HCT116 (cell line): Measurements from ENCODE around the gene ERVH48-1. TPM values are rescaled to one million over a fixed set of nuclear protein-coding genes. Genes with fewer than 3 reads are reported as not detected.

Experiments
- ATAC-seq: fragments of 200-7000 bp; cut with Tn5 transposase; 2 replicates; pipeline ENCODE4 v1.9.1; 2020; ENCODE audit warnings: mild to moderate bottlenecking, moderate library complexity
- BruUV-seq: library from RNA; stranded (reverse); fragments of 400-500 nt; replicated peaks from 2 replicates; lab custom pipeline; 2021; lab: Mats Ljungman, UMichigan
- CTCF ChIA-PET: fragments of 300-600 bp; sonication (Branson Sonifier 250); formaldehyde crosslinking; loops from one replicate; lab custom pipeline; 2021; ENCODE audit warnings: antibody characterized with exemption; lab: Charles Lee
- POLR2A ChIA-PET: fragments of 300-600, 350-600 bp; sonication (Branson Sonifier 250); formaldehyde crosslinking; loops from one replicate; lab custom pipeline; 2021; ENCODE audit warnings: antibody characterized with exemption; lab: Charles Lee
- RAD21 ChIA-PET, 2 experiments: fragments of 300-600 bp; sonication (Branson Sonifier 250); formaldehyde crosslinking; loops; one replicate each; lab custom pipeline; 2023; ENCODE audit warnings: low total read pairs in 2 of 2; ENCODE audit not compliant: uncharacterized antibody in 2 of 2, unreplicated experiment in 2 of 2, low non-redundant PET in 1 of 2; lab: Charles Lee
- DNase-seq: peaks from one replicate; pipeline ENCODE4 v3.0.0-alpha.2; 2010; ENCODE audit warnings: low read depth, low spot score
- H2AFZ ChIP-seq: fragments of 200-600 bp; shearing (Covaris generic), sonication (generic); 2 replicates; pipeline ENCODE4 v1.6.1; 2017; ENCODE audit warnings: low read depth, mixed run types, mixed read lengths, antibody characterized with exemption, low read length; ENCODE audit not compliant: poor library complexity, severe bottlenecking
- H3K27ac ChIP-seq: 2 replicates; pipeline ENCODE4 v1.5.1; 2012; ENCODE audit warnings: low read depth, low read length
- H3K27me3 ChIP-seq: fragments of 200-600 bp; sonication (generic); 2 replicates; pipeline ENCODE4 v1.6.1; 2016; ENCODE audit warnings: mixed run types, low read length, mixed read lengths; ENCODE audit not compliant: insufficient read depth
- H3K36me3 ChIP-seq, 2 experiments: fragments of 200-500 bp in 1 of 2; fragments of 200-600 bp in 1 of 2; sonication (Bioruptor generic) in 1 of 2; sonication (generic) in 1 of 2; 2 replicates each; pipeline versions ENCODE4 v1.5.1 to v1.6.1; 2014 to 2016; ENCODE audit warnings: low read length in 2 of 2, inconsistent platforms in 1 of 2, mixed read lengths in 1 of 2, mixed run types in 1 of 2; ENCODE audit not compliant: insufficient read depth in 2 of 2, control insufficient read depth in 1 of 2
- H3K4me1 ChIP-seq, 2 experiments: fragments of 200-600 bp in 1 of 2; sonication (generic) in 1 of 2; 2 replicates each; pipeline versions ENCODE4 v1.5.1 to v1.6.1; 2012 to 2017; ENCODE audit warnings: low read length in 2 of 2, inconsistent platforms in 1 of 2, mild to moderate bottlenecking in 1 of 2, mixed read lengths in 1 of 2, mixed run types in 1 of 2, moderate library complexity in 1 of 2; ENCODE audit not compliant: insufficient read depth in 2 of 2, control insufficient read depth in 1 of 2
- H3K4me2 ChIP-seq: fragments of 200-600 bp; sonication (generic); 2 replicates; pipeline ENCODE4 v1.6.1; 2017; ENCODE audit warnings: mixed run types, low read length, mixed read lengths
- H3K4me3 ChIP-seq, 2 experiments: fragments of 200-600 bp in 1 of 2; sonication (generic) in 1 of 2; replicated peaks in 1 of 2; 2 replicates each; pipeline ENCODE4 v1.5.1; 2011 to 2016; ENCODE audit warnings: low read length in 2 of 2, control low read depth in 1 of 2, low read depth in 1 of 2, mild to moderate bottlenecking in 1 of 2, mixed read lengths in 1 of 2, mixed run types in 1 of 2
- H3K79me2 ChIP-seq: fragments of 200-600 bp; sonication (generic); 2 replicates; pipeline ENCODE4 v1.6.1; 2017; ENCODE audit warnings: mild to moderate bottlenecking, mixed run types, low read length, moderate library complexity, mixed read lengths; ENCODE audit not compliant: insufficient read depth
- H3K9ac ChIP-seq: fragments of 200-600 bp; sonication (generic); 2 replicates; pipeline ENCODE4 v1.6.1; 2016; ENCODE audit warnings: low read length, mixed read lengths
- H3K9me2 ChIP-seq: fragments of 200-600 bp; sonication (generic), shearing (Covaris generic); 2 replicates; pipeline ENCODE4 v1.6.1; 2017; ENCODE audit warnings: mixed run types, mild to moderate bottlenecking, moderate library complexity; ENCODE audit not compliant: insufficient read depth
- H3K9me3 ChIP-seq, 2 experiments: fragments of 200-500 bp in 1 of 2; fragments of 200-600 bp in 1 of 2; sonication (Bioruptor generic) in 1 of 2; sonication (generic) in 1 of 2; 2 replicates each; pipeline ENCODE4 v1.6.1; 2014 to 2017; ENCODE audit warnings: low read length in 2 of 2, mixed read lengths in 2 of 2, inconsistent platforms in 1 of 2, low read depth in 1 of 2, mild to moderate bottlenecking in 1 of 2, mixed run types in 1 of 2, moderate library complexity in 1 of 2; ENCODE audit not compliant: control insufficient read depth in 1 of 2, insufficient read depth in 1 of 2
- H4K20me1 ChIP-seq: fragments of 200-600 bp; sonication (generic), shearing (Covaris generic); 2 replicates; pipeline ENCODE4 v1.6.1; 2017; ENCODE audit warnings: mixed run types, mild to moderate bottlenecking, moderate library complexity; ENCODE audit not compliant: insufficient read depth
- CBX3 ChIP-seq: IDR thresholded peaks from 2 replicates; pipeline ENCODE4 v1.6.1; 2012; ENCODE audit warnings: low read depth
- CEBPB ChIP-seq: IDR thresholded peaks from 2 replicates; pipeline ENCODE4 v1.6.1; 2012; ENCODE audit warnings: low read depth
- ELF1 ChIP-seq: IDR thresholded peaks from 2 replicates; pipeline ENCODE4 v1.6.1; 2012; ENCODE audit warnings: low read depth, borderline replicate concordance
- EZH2phosphoT487 ChIP-seq: fragments of 200-600 bp; IDR thresholded peaks from 2 replicates; pipeline ENCODE4 v1.6.1; 2018; ENCODE audit warnings: antibody characterized with exemption, borderline replicate concordance
- JUND ChIP-seq: IDR thresholded peaks from 2 replicates; pipeline ENCODE4 v1.6.1; 2012
- POLR2A ChIP-seq: IDR thresholded peaks from 2 replicates; pipeline ENCODE4 v1.7.0; 2011; ENCODE audit warnings: borderline replicate concordance; ENCODE audit not compliant: insufficient read depth, insufficient read length; ENCODE audit errors: extremely low read depth
- POLR2AphosphoS5 ChIP-seq: IDR thresholded peaks from 2 replicates; pipeline ENCODE4 v1.6.1; 2011; ENCODE audit warnings: mild to moderate bottlenecking, low read depth, low read length, moderate library complexity
- RAD21 ChIP-seq: IDR thresholded peaks from 2 replicates; pipeline ENCODE4 v1.6.1; 2012; ENCODE audit warnings: low read depth, mild to moderate bottlenecking
- SIN3A ChIP-seq: IDR thresholded peaks from 2 replicates; pipeline ENCODE4 v1.6.1; 2012; ENCODE audit warnings: low read depth
- SP1 ChIP-seq: IDR thresholded peaks from 2 replicates; pipeline ENCODE4 v1.6.1; 2012; ENCODE audit warnings: low read depth
- SRF ChIP-seq: IDR thresholded peaks from 2 replicates; pipeline ENCODE4 v1.6.1; 2012; ENCODE audit warnings: low read depth
- YY1 ChIP-seq: IDR thresholded peaks from 2 replicates; pipeline ENCODE4 v1.6.1; 2011; ENCODE audit warnings: low read length, low read depth, moderate library complexity, mild to moderate bottlenecking; ENCODE audit not compliant: insufficient replicate concordance; ENCODE audit errors: extremely low read depth
- intact Hi-C: fragments of 100-400 bp; cut with micrococcal nuclease; formaldehyde crosslinking; loops from 2 replicates; pipeline ENCODE4 v1.10.0; 2022
- total RNA-seq: library from RNA; stranded (reverse); gene quantifications from one replicate; pipeline ENCODE4 v1.2.1, GENCODE V29; 2021; ENCODE audit not compliant: unreplicated experiment
- TF ChIP-seq, protein P1 (sequence below): IDR thresholded peaks from 2 replicates; pipeline ENCODE4 v1.6.1; 2012; ENCODE audit warnings: low read depth
- TF ChIP-seq, protein P2 (sequence below): IDR thresholded peaks from 2 replicates; pipeline ENCODE4 v1.6.1; 2012
- TF ChIP-seq, protein P3 (sequence below): IDR thresholded peaks from 2 replicates; pipeline ENCODE4 v1.6.1; 2011; ENCODE audit warnings: mild to moderate bottlenecking, low read length, moderate library complexity; ENCODE audit not compliant: insufficient replicate concordance; ENCODE audit errors: extremely low read depth
- TF ChIP-seq, protein P4 (sequence below): IDR thresholded peaks from 2 replicates; pipeline ENCODE4 v1.6.1; 2012

ERVH48-1 gene
- total RNA-seq, 1 experiment from 2014 or later, result not detected

DNA sequence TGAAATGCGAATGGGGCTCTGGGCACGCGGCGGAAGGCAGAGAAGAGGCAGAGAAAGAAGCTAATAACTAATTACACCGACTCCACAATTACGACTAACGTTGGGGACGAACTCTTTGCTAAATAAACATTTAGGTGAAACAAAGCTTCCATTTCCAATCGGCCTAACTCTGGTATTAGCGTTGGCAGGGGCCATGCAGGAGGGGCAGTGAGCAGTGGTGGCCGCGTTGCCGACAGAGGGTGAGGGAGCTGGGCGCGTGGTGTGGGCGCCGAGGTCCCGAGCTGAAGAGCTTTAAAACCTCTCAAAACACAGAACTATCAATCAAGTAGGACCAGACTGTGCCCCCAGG is 32.9 kb downstream of the ERVH48-1 start:
- DNase-seq, result no peak
- no peaks in the 10 kb centered on the region for H3K9me2 ChIP-seq
- intact Hi-C loops, result no loop called here
- no peak for TF ChIP-seq POLR2AphosphoS5
- H3K4me2 ChIP-seq, result peak overlapping the region; percentile 98
- H3K36me3 ChIP-seq, result peaks cover 3 to 15% of the 10 kb centered on the region in 2 experiments; a peak in 1 of 4 replicates
- peaks cover 32% of the 10 kb centered on the region for H3K79me2 ChIP-seq
- peak overlapping the region; percentile 52 to 98 for H3K4me3 ChIP-seq
- ATAC-seq, result peak; percentile 45
- peak overlapping the region; percentile 89 for H3K27ac ChIP-seq
- no peaks in the 10 kb centered on the region for H3K27me3 ChIP-seq
- BruUV-seq, result TSS peak; percentile 96
- ChIA-PET POLR2A (interaction anchor here (0.5 to 1.7 kb wide), 4 partner anchors 14 to 82 kb away, joined by 3 to 4 read pairs (median 3); partner anchors contain the start of gene PKNOX1), RAD21 (no interaction called here), CTCF (interaction anchor here (2.1 kb wide), 1 partner anchor 299 kb away, joined by 5 read pairs; no protein-coding TSS in a partner anchor)
- H2AFZ ChIP-seq, result peak overlapping the region; percentile 24
- no peaks in the 10 kb centered on the region for H3K9me3 ChIP-seq
- H4K20me1 ChIP-seq, result no peaks in the 10 kb centered on the region
- peaks cover 6 to 7% of the 10 kb centered on the region in 2 experiments for H3K4me1 ChIP-seq
- peak overlapping the region; percentile 90 for H3K9ac ChIP-seq

DNA sequence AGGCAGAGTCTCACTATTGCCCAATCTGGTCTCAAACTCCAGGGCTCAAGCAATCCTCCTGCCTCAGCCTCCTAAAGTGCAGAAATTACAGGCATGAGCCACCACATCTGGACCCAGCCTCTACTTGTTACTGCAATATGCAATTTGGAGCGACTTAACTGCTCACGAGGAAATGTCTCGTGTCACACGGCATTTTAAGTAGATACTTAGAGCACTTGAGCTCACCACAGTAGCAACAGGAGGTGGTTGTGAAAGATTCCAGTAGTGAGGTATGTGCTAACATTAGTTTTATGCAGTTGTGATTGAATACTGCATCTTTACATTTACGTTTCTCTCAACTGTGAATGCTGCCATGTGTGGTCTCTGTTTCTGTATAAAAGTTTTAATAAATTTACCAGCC is 38.1 kb downstream of the ERVH48-1 start:
- Histone ChIP-seq H3K9me3 (no peaks in the 10 kb centered on the region), H3K79me2 (no peaks in the 10 kb centered on the region), H3K4me3 (no peak overlapping the region), H4K20me1 (no peaks in the 10 kb centered on the region), H3K9ac (no peak overlapping the region), H3K4me1 (peaks cover 2% of the 10 kb centered on the region in 2 experiments), H3K4me2 (no peak overlapping the region), H3K36me3 (no peaks in the 10 kb centered on the region), H3K27ac (no peak overlapping the region), H2AFZ (no peak overlapping the region), H3K27me3 (no peaks in the 10 kb centered on the region), H3K9me2 (no peaks in the 10 kb centered on the region)
- ChIA-PET POLR2A (no interaction called here), RAD21 (no interaction called here), CTCF (no interaction called here)
- intact Hi-C loops, result no loop called here
- no peak for ATAC-seq
- BruUV-seq, result no TSS peak
- DNase-seq, result no peak
- TF ChIP-seq, protein P1, sequence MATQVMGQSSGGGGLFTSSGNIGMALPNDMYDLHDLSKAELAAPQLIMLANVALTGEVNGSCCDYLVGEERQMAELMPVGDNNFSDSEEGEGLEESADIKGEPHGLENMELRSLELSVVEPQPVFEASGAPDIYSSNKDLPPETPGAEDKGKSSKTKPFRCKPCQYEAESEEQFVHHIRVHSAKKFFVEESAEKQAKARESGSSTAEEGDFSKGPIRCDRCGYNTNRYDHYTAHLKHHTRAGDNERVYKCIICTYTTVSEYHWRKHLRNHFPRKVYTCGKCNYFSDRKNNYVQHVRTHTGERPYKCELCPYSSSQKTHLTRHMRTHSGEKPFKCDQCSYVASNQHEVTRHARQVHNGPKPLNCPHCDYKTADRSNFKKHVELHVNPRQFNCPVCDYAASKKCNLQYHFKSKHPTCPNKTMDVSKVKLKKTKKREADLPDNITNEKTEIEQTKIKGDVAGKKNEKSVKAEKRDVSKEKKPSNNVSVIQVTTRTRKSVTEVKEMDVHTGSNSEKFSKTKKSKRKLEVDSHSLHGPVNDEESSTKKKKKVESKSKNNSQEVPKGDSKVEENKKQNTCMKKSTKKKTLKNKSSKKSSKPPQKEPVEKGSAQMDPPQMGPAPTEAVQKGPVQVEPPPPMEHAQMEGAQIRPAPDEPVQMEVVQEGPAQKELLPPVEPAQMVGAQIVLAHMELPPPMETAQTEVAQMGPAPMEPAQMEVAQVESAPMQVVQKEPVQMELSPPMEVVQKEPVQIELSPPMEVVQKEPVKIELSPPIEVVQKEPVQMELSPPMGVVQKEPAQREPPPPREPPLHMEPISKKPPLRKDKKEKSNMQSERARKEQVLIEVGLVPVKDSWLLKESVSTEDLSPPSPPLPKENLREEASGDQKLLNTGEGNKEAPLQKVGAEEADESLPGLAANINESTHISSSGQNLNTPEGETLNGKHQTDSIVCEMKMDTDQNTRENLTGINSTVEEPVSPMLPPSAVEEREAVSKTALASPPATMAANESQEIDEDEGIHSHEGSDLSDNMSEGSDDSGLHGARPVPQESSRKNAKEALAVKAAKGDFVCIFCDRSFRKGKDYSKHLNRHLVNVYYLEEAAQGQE, result no peak
- TF ChIP-seq CBX3 (no peak), JUND (no peak), YY1 (no peak), SRF (no peak), ELF1 (no peak), POLR2A (no peak), CEBPB (no peak), POLR2AphosphoS5 (no peak), SIN3A (no peak), EZH2phosphoT487 (no peak), RAD21 (no peak), SP1 (no peak)
- TF ChIP-seq, protein P2, sequence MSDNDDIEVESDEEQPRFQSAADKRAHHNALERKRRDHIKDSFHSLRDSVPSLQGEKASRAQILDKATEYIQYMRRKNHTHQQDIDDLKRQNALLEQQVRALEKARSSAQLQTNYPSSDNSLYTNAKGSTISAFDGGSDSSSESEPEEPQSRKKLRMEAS, result no peak
- TF ChIP-seq, protein P3, sequence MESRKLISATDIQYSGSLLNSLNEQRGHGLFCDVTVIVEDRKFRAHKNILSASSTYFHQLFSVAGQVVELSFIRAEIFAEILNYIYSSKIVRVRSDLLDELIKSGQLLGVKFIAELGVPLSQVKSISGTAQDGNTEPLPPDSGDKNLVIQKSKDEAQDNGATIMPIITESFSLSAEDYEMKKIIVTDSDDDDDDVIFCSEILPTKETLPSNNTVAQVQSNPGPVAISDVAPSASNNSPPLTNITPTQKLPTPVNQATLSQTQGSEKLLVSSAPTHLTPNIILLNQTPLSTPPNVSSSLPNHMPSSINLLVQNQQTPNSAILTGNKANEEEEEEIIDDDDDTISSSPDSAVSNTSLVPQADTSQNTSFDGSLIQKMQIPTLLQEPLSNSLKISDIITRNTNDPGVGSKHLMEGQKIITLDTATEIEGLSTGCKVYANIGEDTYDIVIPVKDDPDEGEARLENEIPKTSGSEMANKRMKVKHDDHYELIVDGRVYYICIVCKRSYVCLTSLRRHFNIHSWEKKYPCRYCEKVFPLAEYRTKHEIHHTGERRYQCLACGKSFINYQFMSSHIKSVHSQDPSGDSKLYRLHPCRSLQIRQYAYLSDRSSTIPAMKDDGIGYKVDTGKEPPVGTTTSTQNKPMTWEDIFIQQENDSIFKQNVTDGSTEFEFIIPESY, result no peak
- TF ChIP-seq, protein P4, sequence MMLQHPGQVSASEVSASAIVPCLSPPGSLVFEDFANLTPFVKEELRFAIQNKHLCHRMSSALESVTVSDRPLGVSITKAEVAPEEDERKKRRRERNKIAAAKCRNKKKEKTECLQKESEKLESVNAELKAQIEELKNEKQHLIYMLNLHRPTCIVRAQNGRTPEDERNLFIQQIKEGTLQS, result no peak
